Measurements from ENCODE around the gene CDK5R1.

DNA sequence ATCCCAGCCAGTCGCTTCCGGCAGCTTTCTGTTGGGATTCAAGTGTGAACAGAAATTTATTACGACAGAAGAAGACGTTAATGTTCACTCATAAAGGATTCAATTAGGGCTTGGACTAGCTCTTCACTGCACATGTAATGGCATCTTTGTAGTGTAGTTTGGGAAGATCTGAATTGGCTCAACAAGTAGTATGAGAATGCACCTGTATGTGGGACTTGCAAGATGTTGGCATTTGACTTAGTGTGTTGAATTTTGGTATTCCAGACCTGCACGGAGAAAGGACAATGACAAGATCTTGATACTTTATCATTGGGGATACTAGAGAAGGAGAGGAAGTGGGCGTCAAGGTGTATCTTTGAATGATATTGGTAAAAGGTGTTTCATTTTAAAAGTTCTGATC, 41.3 kb upstream of the CDK5R1 start:
- TF ChIP-seq, protein P1, sequence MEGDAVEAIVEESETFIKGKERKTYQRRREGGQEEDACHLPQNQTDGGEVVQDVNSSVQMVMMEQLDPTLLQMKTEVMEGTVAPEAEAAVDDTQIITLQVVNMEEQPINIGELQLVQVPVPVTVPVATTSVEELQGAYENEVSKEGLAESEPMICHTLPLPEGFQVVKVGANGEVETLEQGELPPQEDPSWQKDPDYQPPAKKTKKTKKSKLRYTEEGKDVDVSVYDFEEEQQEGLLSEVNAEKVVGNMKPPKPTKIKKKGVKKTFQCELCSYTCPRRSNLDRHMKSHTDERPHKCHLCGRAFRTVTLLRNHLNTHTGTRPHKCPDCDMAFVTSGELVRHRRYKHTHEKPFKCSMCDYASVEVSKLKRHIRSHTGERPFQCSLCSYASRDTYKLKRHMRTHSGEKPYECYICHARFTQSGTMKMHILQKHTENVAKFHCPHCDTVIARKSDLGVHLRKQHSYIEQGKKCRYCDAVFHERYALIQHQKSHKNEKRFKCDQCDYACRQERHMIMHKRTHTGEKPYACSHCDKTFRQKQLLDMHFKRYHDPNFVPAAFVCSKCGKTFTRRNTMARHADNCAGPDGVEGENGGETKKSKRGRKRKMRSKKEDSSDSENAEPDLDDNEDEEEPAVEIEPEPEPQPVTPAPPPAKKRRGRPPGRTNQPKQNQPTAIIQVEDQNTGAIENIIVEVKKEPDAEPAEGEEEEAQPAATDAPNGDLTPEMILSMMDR (IDR thresholded peaks at IDR 0.05; ENCODE audit: low read length): no peak
- no peak for TF ChIP-seq EZH2 (optimal IDR thresholded peaks at IDR 0.05; ENCODE audit: low read depth, low read length)
